Loucy (cell line): Measurements from ENCODE around the gene HGS.

ENCODE experiments used
- H2AFZ ChIP-seq: fragments of 200-600 bp; sonication (generic); 2 replicates; pipeline ENCODE4 v1.6.0; 2016; ENCODE audit warnings: antibody characterized with exemption, mild to moderate bottlenecking, low read length, moderate library complexity
- H3F3A ChIP-seq: fragments of 200-600 bp; 2 replicates; pipeline ENCODE4 v1.6.0; 2016; ENCODE audit warnings: antibody characterized with exemption, low read depth, mild to moderate bottlenecking
- H3K27me3 ChIP-seq: fragments of 200-600 bp; sonication (generic); 2 replicates; pipeline ENCODE4 v1.6.1; 2014; ENCODE audit warnings: low read length, mild to moderate bottlenecking; ENCODE audit not compliant: insufficient read depth, poor library complexity, severe bottlenecking
- H3K36me3 ChIP-seq: fragments of 200-600 bp; sonication (generic); 2 replicates; pipeline ENCODE4 v1.6.1; 2016; ENCODE audit warnings: low read length; ENCODE audit not compliant: insufficient read depth
- H3K4me1 ChIP-seq: fragments of 200-600 bp; sonication (generic); 2 replicates; pipeline ENCODE4 v1.5.1; 2014; ENCODE audit warnings: low read length, mild to moderate bottlenecking; ENCODE audit not compliant: insufficient read depth, poor library complexity, severe bottlenecking
- H3K4me2 ChIP-seq: fragments of 200-600 bp; sonication (generic); 2 replicates; pipeline ENCODE4 v1.6.0; 2014; ENCODE audit warnings: antibody characterized with exemption, low read length, low read depth, mild to moderate bottlenecking; ENCODE audit not compliant: poor library complexity, severe bottlenecking
- H3K4me3 ChIP-seq: fragments of 200-600 bp; sonication (generic); 2 replicates; pipeline ENCODE4 v1.5.1; 2014; ENCODE audit warnings: low read length, mild to moderate bottlenecking, mixed read lengths; ENCODE audit not compliant: poor library complexity, severe bottlenecking
- H3K79me2 ChIP-seq: fragments of 200-600 bp; sonication (generic); 2 replicates; pipeline ENCODE4 v1.6.1; 2014; ENCODE audit warnings: low read length; ENCODE audit not compliant: insufficient read depth
- H3K9ac ChIP-seq: fragments of 200-600 bp; sonication (generic); 2 replicates; pipeline ENCODE4 v1.6.0; 2014; ENCODE audit warnings: mild to moderate bottlenecking, low read depth, low read length, moderate library complexity; ENCODE audit not compliant: poor library complexity, severe bottlenecking
- H3K9me2 ChIP-seq: fragments of 200-600 bp; sonication (generic); replicated peaks from 2 replicates; pipeline ENCODE4 v1.6.1; 2016; ENCODE audit warnings: low read depth, low read length, mixed read lengths
- H3K9me3 ChIP-seq: fragments of 200-600 bp; sonication (generic); 2 replicates; pipeline ENCODE4 v1.6.1; 2014; ENCODE audit warnings: mild to moderate bottlenecking, antibody characterized with exemption, low read length, low read depth; ENCODE audit not compliant: insufficient read depth
- H4K20me1 ChIP-seq: fragments of 200-600 bp; sonication (generic); 2 replicates; pipeline ENCODE4 v1.6.0; 2014; ENCODE audit warnings: antibody characterized with exemption, low read length, mild to moderate bottlenecking; ENCODE audit not compliant: insufficient read depth, poor library complexity, severe bottlenecking
- CTCF ChIP-seq: fragments of 200-600 bp; sonication (generic); conservative IDR thresholded peaks from 2 replicates; pipeline ENCODE4 v1.5.1; 2014; ENCODE audit warnings: mild to moderate bottlenecking, antibody characterized with exemption, low read length
- EZH2phosphoT487 ChIP-seq: fragments of 200-600 bp; IDR thresholded peaks from 2 replicates; pipeline ENCODE4 v1.6.1; 2018; ENCODE audit warnings: antibody characterized with exemption, mild to moderate bottlenecking, moderate library complexity, borderline replicate concordance

Gene HGS

DNA sequence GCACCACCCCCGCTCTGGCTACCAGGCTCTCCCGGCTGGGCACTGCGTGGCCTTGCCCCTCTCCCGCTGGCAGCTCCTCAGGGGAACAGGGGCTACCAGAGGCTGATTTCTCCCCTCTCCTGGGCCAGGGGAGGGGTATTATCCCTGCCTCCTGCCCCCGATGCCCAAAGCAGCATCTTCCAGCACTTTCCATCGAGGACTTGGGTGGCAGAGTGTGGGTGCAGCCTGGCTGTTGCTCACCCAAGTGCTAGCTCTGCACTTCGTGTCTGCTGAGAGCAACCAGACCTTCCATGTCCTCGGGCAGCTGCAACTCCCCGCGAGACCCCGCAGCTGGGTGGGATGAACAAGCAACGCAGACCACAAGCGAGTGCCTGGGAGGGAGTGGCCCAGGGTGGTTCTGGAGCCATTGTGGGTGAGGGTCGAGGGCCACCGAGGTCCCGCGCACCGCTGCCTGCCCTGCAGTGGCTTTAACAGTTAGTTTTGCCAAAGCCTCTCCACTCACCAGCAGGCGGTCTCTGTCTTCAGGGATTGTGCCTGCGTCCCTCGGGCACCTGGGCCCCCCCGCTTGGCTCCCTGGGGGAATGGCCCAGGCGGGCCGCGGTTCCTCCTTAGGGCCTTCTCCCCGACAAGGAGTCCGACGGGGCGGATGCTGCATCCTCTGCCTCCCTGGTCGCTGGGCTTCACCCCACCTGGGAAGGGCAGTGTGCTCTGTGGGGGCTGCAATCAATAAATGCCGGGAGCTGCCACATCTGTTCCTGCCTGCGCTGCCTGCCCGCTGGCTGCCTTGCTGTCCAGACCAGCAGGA, 36.7 kb downstream of the HGS start:
- H3K79me2 ChIP-seq, result 0 out of 2 replicates have a peak, but pooled peaks cover 2% of the 10 kb centered on the region
- TF ChIP-seq EZH2phosphoT487, result no peak
- no peak for TF ChIP-seq CTCF
- no peak overlapping the region for H3K4me3 ChIP-seq
- H3K36me3 ChIP-seq, result no peaks in the 10 kb centered on the region
- peaks cover 3% of the 10 kb centered on the region for H3K4me1 ChIP-seq
- H3K9me3 ChIP-seq, result no peaks in the 10 kb centered on the region
- H2AFZ ChIP-seq, result no peak overlapping the region
- H4K20me1 ChIP-seq, result no peaks in the 10 kb centered on the region
- H3F3A ChIP-seq, result no peaks in the 10 kb centered on the region
- no peaks in the 10 kb centered on the region for H3K9me2 ChIP-seq
- H3K27me3 ChIP-seq, result no peaks in the 10 kb centered on the region
- no peak overlapping the region for H3K4me2 ChIP-seq
- no peak overlapping the region for H3K9ac ChIP-seq

GRCh38 chr17:81722184-81723120, 38.6 kb downstream of the HGS start:
- Histone ChIP-seq H3K4me2 (no peak overlapping the region), H3K9ac (no peak overlapping the region), H3K4me3 (no peak overlapping the region), H3K9me2 (no peaks in the 10 kb centered on the region), H4K20me1 (no peaks in the 10 kb centered on the region), H3K9me3 (no peaks in the 10 kb centered on the region), H3K79me2 (no peaks in the 10 kb centered on the region), H3K4me1 (peaks cover 3% of the 10 kb centered on the region), H2AFZ (no peak overlapping the region), H3K27me3 (no peaks in the 10 kb centered on the region), H3F3A (no peaks in the 10 kb centered on the region), H3K36me3 (no peaks in the 10 kb centered on the region)
- TF ChIP-seq EZH2phosphoT487 (no peak), CTCF (no peak)

DNA sequence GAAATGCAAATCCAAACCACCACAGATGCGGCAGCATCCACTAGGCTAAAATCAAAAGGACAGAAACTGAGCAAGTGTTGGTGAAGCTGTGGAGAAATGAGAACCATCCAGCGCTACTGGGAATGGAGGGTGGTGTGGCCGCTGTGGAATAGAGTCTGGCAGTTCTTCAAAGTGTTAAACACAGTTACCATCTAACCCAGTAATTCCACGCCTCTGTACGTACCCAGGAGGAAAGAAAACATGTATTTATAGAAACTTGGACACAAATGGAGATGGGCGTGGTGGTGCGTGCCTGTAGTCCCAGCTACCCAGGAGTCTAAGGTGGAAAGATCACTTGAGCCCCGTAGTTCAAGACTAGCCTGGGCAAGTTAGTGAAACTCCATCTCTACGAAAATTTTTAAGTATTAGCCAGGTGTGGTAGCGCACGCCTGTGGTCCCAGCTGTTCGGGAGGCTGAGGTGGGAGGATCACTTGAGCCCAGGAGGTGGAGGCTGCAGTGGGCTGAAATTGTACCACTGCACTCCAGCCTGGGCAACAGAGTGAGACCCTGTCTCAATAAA, 39.9 kb downstream of the HGS start:
- Histone ChIP-seq H3K9ac (no peak overlapping the region), H3K36me3 (no peaks in the 10 kb centered on the region), H3K4me2 (no peak overlapping the region), H3K9me3 (no peaks in the 10 kb centered on the region), H4K20me1 (no peaks in the 10 kb centered on the region), H2AFZ (no peak overlapping the region), H3K4me3 (no peak overlapping the region), H3K4me1 (peaks cover 3% of the 10 kb centered on the region), H3K79me2 (no peaks in the 10 kb centered on the region), H3K9me2 (no peaks in the 10 kb centered on the region), H3F3A (no peaks in the 10 kb centered on the region), H3K27me3 (no peaks in the 10 kb centered on the region)
- TF ChIP-seq EZH2phosphoT487 (no peak), CTCF (no peak)
